GM19468 (cell line): ENCODE measurements around the gene FGFBP3.

ENCODE experiments used
- ATAC-seq: cut with Tn5 transposase; IDR thresholded peaks from one replicate; pipeline ENCODE4 v1.9.1; 2021; ENCODE audit warnings: mild to moderate bottlenecking, moderate library complexity, moderate number of reproducible peaks; ENCODE audit not compliant: unreplicated experiment; ENCODE audit errors: extremely low read depth

FGFBP3 gene

DNA sequence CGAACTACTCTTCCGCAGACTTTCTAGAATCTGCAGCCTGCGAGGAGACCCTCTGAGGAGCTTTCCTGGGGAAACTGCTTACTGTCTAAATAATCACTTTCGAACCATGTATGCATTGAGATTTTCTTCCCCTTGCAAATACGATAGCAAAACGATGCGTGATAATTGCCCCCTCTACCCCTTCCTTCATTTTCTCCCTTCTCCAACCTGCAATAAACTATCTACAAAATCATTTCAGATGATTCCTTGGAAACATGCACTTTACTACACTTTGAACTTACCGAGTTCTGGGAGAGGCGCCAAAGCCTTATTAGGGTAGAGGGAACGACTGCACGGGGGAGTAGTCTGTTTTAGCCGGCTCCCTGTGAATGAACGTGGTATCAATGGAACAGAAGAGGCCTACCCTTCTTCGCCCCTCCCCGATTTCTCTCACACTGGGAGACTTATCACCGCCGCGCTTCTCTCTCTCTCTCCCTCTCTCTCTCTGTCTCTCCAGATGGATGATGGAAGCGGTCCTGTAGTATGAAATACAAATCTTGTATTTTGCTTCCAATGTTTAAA lies at the start of gene FGFBP3:
Gene FGFBP3 (minus strand): TSS at position 370 of the 561 bp plus-strand sequence. CDS start 517 bp downstream, outside the sequence.
- ATAC-seq, result no peak

DNA sequence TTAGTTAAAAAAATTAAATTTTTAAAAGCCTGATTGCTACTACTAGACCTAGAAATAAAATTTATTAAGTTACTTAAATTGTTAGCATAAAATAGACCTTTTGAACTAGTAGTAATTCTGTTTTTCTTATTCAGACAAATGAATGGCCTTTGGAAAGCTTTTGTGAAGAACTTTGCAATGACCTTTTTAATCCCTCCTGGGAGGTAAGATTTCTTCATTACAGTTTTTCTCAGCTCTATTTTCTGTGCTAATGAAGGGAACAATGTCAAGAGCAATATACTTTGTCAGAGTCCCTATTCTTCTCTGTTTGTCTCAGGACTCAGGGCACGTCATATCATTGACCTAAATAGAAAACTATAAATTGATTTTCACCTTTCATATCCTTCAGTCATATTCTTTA lies 47.8 kb upstream of the FGFBP3 start:
- no peak for ATAC-seq

DNA sequence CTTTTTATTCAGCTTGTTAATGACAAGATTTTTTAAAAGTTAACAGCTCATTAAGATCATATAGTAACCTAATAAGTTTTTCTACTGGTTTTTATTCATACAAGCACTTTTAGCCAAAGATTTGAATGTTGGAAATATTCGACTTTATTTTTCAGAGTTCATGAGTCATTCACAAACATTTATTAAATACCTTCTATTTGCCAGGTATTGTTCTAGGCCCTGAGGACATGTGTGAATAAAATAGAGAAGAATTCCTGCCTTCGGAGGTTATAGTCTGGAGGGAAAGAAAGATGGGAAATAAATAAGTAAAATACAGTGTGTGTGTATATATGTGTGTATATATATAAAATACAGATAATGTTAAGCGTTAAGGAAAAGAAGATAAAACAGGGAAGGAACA lies 45.8 kb upstream of the FGFBP3 start:
- no peak for ATAC-seq

DNA sequence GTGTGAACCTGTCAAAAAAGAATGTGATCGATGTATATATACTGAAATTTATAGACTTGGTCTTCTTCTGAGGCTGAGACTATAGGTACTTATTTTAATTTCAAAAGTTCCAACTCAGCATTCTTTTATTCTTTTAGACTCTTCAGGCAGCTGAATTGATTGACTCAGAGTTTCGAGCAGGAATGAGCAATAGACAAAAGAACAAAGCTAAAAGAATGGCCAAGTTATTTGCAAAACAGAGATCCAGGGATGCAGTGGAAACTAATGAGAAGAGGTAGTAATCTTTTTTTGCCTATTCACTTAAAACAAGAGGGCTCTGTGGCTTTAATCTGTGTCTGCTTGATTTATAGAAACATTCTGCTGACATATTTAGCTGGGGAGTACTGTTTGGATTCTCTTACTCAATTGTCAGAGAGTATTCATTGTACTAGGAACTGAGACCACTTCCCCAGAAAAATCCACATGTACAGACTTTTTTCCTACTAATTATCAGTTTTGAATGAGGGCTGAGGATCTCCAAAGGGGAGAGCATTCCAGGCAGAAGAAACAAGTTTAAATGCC lies 44.4 kb upstream of the FGFBP3 start:
- no peak for ATAC-seq

DNA sequence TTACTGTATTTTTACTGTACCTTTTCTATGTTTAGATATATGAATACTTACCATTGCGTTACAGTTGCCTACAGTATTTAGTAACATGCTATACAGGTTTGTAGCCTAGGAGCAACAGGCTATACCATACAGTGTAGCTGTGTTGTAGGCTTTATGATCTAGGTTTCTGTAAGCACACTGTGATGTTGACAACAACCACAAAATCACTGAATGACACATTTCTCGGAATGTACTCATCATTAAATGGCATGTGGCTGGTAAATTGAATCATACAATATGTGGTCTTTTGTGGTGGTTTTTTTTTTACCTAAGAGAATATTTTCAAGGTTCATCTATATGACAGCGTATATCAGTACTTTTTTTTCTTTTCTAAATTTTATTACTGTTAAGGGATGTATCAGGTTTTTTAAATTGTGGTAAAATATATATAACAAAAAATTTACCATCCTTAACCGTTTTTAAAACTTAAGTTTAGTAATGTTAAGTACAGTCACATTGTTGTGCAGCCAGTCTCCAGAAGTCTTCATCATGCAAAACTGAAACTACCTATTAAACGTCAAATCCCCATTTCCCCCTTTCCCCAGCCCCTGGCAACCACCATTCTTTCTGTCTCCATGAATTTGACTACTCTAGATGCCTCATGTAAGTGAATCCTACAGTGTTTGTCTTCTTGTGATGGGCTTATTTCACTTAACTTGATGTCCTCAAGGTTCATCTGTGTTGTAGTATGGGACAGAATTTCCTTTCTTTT lies 35.8 kb upstream of the FGFBP3 start:
- ATAC-seq, result no peak

GRCh38 chr10:91941426-91941825 lies 32.1 kb upstream of the FGFBP3 start:
- no peak for ATAC-seq

- no peak for ATAC-seq
These were observed 30.4 kb upstream of the FGFBP3 start for GRCh38 chr10:91939653-91940052.

GRCh38 chr10:91935886-91936285 lies 26.6 kb upstream of the FGFBP3 start:
- no peak for ATAC-seq

DNA sequence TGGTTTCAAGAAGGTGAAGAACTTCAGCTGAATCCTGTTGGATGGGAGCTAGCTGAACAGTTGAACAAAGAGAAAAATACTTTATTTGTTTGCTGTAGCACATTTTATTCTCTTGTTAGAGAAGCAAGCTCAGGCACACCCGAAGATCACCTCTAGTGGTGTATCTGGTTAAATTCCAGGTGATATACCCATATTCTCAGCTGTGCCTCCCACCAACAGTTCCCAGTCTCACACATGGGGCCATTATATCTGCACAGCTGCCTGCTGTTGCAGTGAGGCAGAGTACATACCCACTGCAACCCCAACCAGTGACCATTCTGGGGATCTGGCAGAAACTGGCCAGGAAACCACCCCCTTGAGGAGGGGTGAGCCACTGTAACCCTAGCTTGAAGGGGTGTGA lies 23.5 kb upstream of the FGFBP3 start:
- no peak for ATAC-seq

DNA sequence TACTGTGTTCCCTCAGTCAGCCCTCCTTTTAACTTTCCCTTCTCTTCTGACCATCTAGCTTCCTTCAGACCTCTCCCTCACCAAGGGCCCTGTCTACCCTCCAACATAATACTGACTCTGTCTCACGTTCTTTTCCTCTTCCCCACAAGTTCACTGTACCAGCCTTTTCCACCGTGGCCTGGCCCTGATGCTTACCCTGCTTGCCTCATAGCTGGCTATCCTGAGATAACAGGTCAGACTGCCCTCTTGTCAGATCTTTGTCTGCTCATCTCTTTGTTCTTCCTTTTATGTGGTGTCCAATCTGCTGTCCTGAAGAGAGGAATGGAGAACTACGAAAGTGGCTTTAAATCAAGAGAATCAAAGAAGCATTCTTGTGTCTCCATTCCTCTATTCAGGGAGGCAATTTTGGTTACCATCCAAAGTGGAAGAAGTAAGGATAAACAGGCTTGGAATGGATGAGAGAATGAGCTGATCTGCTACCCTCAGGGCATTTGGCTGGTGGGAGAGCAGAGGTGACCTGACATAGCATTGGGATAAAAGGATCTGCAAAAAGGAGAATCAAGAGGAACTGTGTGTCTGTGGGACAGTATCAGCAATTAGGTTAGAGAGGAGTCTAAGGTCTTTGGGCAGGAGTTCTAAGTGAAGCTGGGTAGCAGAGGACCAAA lies 22.4 kb upstream of the FGFBP3 start:
- no peak for ATAC-seq

GRCh38 chr10:91930939-91931338 lies 21.7 kb upstream of the FGFBP3 start:
- no peak for ATAC-seq

DNA sequence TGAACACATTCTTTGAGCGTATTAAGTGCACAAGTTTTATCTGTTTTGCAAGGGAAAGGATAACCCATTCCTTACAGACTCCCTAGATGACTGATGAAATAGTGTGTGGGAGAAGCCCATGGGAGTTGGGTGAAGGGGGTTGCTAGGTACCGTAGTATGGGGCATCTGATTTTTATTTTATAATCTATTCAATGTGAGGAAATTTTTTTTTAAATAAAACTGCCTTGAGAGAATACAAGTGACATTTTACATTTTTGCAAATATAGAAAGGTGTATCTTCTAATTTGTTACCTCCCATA lies 15.7 kb upstream of the FGFBP3 start:
- no peak for ATAC-seq

GRCh38 chr10:91924212-91925021 lies 15.1 kb upstream of the FGFBP3 start:
- ATAC-seq, result no peak

DNA sequence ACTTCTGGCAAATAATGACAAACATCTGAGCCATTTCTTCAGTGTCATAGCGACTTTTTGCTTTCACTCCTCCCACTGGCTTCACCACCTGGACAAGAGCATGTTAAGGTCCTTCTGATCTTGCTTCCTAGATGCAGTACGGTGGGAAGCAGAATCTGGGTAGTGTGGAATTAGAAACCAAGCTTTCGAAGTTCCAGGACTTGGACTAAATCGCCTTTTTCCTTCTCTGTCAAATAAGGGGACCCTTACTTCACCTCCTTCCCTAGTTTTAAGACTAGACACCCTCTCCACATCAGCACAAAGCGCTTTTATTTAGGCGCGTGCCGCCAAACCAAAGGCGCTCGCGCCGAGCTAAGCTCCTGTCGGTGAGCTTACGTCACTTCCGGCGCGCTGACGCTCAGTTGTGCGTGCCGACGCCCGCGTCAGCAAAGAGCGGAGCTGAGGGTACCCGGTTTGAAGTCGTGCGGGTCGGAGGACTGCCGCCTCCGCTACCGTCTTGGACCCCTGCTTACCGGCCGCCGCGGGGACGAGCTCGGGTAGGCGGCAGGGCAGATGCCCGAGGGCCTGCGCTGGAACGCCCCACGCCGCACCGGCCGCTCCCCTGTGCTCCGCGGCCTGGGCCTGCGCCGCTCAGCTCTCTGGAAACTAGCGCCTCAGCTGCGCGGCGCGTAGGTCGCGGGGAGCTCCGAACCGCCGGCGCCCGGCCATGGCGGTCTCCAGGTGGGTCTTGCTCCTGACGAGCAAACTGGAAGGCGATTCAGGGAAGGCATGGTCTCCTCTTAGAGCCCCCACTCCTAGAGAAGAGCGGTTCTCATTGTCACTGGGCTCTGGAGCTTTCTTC lies 14.3 kb upstream of the FGFBP3 start, which contains the start of gene BTAF1:
Gene BTAF1 (plus strand): TSS at position 400 of the 841 bp plus-strand sequence. CDS start 307 bp downstream, at position 707.
- ATAC-seq, result peak; percentile 97

DNA sequence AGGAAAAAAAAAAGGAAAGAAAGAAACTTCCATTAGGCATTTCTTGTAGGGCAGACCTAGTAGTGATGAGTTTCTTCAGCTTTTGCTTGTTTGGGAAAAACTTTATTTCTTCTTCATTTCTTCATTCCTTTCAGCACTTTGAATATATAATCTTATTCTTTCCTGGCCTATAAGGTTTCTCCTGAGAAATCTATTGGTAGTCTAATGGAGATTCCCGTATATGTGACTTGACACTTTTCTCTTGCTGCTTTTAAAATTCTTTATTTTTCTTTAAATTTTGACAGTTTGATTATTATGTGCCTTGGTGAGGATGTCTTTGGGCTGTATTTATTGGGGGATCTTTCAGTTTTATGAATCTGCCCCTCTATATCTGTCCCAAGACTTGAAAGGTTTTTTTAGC lies 10.4 kb upstream of the FGFBP3 start:
- no peak for ATAC-seq

DNA sequence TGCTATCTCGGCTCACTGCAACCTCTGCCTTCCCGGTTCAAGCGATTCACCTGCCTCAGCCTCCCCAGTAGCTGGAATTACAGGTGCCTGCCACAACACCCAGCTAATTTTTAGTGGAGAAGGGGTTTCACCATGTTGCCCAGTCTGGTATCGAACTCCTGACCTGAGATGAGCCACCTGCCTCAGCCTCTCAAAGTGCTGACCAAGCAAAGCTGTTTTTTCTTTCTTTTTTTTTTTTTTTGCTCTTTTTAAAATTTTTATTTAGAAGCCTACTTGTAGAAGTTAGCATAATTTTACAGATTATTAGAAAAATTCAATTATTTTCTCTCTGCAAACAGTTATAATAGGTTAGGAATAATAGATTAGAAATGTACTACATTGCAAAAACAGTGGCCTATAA lies 1.2 kb upstream of the FGFBP3 start:
- no peak for ATAC-seq

DNA sequence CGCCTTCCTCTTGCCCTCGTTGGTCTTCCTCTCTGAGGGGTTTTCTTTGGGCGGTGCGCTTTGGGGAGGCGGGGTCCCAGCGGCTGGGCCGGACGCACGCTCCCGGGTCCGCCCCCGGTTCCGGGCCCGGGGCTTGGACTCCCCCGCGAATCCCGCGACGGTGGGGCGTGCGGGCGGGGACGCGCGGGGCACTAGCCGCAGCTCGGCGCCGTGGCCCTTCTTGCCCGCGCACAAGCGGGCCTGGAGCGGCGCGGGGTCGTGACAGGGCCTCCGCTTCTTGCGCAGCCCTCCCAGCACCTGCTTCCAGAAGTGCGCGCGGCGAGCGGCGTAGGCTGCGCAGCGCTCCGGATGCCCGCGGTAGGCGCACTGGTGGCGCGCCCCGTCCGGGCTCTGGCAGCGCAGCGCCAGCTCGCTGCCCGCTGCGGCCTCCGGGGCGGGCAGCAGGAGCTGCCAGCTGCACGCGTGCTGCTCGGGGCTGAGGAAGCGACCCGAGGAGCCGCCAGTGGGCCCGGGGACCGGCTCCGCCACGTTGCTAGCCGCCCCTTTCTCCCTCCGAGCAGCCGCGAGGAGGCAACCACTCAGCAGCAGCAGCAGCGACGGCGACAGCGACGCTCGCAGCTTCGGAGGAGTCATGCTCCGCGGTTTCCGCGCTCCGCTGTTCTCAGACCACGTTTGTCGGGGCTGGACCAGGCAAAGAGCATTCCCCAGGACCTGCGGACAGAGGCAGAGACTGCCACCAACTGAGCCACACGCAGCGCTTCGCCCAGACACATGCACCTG lies 759 bp downstream of the FGFBP3 start:
- ATAC-seq, result peak; percentile 84

DNA sequence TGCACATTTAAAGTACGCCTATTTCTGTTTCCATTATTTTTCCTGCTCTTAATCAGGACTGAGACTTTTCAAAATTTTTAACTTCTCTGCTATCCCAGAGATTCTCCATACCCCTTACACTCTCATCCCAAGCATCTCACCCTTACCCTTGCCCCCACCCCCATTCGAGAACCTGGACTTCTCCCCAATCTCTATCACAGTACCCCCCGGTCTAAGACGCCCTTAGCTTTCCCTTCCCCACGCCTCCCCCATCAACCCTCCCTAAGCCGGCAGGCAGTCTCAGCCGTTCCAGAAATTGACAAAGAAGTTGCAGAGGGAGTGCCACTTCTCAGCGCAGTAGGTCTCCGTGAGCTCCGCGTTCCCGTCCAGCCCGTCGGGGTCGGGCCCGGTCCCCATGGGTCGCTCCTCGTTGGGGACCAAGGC lies 1.4 kb downstream of the FGFBP3 start:
- no peak for ATAC-seq
